ENCODE data around the gene NHERF2.

NHERF2 gene

DNA sequence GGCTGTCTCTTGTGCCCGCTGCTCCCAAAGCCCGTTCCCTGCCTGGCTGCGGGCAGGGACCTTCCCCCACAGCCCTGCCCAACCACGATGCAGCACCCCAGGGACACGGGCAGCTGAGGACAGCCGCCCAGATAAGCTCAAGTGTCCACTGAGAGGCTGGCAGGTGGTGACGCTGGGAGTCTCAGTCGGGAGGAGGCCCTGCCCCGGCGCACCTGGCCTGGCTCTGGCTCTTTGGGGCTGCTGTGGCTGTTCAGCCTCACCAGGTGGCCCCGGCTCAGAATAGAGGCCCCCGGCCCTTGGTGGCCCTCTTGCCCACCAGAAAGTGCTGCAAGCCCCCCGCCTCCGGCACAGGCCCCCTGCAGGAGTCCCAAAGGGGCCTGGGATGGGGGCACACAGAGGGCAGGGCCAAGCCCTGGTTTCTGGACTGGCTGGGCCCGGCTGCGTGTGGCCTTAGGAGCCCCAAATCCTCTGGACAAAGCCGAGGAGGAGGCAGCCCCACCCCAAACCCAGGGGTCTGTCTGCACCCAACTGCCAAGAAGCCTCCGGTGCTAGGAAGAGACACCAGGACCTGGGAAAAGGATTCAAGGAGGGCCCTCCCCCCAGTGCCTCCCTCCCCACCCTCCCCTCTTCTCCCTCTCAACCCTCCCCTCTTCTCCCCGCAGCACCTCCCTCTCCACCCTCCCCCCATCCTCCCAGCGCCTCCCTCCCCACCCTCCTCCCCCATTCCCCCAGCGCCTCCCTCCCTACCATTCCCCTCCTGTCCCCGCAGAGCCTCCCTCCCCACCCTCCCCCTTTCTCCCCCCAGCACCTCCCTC lies 15.7 kb downstream of the NHERF2 start:
- no peak for DNase-seq

DNA sequence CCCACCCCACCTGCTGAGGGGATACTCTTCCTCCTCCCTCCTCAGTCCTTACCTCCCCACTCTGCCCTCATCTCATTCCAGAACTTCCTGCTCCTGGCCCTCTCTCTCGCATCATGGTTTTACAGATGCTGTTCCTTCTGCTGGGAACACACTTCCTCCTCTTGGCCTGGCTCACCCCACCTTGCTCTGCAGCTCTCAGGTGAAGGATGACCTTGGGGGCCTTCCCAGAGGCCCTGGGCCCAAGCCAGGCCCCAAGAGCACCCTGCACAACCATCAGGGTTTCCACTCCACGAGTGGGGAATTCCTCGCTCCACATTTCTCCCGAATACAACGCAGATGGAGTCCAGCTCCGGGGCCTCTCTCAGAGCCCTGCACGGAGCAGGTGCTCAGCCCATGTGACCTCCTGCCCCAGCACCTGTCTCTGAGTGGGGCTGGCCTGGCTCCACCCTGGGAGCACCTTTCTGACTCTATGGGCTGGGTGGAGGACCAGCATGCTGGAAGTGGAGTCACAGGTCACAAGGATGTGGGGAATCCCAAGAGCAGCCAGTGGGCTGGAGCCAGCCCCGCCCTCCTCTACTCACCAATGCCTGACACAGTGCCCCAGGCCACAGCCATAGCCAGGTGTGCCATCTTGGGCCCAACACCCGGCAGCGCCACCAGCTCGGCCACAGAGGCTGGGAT lies 16.4 kb downstream of the NHERF2 start:
- DNase-seq: no peak

DNA sequence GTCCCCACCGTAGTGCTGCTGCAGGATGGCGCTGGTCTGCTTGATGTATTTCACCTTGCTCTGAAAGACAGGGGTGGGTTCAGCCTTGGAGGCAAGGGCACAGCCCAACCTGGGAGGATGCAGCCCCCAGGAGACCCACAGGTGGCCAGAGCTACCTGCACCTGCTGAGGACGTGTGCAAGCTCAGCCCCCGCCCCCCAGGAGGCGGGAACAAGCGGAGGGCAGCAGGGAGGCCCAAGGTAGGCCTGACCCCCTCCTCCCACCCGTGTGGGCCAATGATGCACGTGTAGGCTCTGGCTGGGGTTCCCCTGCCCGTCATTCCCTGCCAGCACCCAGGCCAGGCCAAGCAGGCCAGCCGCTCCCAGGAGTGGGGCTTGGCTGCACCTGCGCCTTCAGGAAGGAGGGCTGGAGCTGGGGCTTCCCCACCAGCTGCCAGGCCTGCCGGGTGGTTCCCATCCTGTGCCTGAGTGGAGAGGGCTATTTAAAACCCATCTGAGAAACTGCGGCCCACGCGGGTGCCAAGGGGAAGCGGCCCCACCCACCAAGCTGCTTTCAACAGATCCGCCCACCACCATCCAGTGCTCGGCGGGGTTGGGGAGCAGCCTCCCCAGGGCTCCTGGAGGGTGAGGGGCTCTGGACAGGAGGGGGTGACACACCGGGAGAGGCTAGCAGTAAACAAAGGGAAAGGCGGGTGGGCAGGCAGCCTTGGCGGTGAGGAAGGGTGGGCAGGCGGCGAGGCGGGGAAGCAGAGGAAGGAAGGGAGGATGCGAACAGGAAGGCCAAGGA lies 17.2 kb downstream of the NHERF2 start:
- no peak for DNase-seq

DNA sequence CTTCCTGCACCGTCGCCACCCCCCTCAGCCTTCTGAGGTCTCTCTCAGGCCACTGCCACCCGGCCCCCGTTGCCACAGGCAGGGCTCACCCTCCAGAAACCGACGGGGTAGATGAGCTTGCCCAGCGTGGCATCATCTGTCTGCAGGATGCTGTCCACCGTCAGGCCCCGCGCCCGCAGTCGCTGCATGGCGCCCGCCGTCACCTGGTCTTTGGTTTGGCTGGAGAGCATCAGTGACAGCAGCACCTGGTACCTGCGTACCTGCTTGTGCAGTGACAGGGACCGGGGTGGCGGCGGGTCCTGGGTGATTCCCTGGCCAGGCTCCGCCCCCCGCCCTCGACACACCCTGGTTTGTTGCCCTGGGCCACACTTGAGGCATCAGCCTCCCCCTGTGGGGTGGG lies 17.8 kb downstream of the NHERF2 start:
- DNase-seq: no peak

DNA sequence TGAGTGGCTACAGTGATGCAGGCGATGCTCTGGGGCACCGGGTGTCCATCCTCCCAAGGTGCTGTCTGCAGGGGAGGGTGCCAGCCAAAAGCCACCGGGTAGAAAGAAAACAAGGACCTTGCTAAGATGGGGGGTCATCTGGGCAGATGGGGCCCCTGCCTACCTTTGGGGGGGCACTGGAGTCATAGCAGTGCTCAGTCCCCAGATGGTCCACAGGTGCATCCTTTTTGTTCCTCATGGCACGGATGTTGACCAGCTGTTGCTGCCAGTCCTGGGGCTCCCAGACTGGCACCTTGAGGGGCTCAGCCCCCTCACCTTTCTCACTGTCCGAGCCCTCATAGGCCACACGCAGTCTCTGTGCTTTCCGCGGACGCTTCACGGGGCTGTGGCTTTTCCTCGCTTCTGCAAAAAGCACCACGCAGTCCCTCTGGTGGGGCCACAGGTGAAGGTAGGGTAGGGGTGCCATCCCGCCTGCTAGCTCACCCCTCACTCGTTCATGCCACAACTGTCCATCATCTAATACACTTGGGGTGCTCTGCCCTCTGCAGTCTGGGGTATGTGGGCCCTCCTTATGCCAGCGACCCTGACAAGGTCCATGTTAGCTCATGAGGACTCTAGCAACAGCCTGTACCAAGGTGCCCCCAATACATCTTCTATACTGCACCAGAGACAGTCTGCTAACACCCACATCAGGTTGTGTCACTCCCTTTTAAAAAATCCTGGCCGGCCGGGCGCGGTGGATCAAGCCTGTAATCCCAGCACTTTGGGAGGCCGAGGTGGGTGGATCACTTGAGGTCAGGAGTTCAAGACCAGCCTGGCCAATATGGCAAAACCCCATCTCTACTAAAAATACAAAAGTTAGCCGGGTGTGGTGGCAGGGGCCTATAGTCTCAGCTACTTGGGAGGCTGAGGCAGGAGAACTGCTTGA lies 19.5 kb downstream of the NHERF2 start:
- DNase-seq: no peak

DNA sequence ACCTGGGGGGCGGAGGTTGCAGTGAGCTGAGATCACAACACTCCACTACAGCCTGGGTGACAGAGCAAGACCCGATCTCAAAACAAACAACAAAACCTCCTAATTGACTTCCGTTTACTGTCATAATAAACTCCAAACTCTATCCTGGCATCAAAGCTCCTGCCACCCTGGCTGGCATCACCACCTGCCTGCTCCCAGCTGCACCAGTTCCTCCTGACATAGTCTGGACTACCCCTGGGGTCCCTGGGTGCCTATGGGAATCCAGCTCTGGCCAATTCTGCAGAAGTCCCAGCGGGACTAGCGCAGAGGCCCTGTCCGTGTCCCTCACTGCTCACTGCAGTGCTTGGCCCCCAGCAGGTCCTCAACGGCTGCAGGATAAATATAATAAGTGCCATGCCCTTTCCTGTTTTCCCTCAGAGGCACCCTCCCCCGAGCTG lies 20.2 kb downstream of the NHERF2 start:
- no peak for DNase-seq

DNA sequence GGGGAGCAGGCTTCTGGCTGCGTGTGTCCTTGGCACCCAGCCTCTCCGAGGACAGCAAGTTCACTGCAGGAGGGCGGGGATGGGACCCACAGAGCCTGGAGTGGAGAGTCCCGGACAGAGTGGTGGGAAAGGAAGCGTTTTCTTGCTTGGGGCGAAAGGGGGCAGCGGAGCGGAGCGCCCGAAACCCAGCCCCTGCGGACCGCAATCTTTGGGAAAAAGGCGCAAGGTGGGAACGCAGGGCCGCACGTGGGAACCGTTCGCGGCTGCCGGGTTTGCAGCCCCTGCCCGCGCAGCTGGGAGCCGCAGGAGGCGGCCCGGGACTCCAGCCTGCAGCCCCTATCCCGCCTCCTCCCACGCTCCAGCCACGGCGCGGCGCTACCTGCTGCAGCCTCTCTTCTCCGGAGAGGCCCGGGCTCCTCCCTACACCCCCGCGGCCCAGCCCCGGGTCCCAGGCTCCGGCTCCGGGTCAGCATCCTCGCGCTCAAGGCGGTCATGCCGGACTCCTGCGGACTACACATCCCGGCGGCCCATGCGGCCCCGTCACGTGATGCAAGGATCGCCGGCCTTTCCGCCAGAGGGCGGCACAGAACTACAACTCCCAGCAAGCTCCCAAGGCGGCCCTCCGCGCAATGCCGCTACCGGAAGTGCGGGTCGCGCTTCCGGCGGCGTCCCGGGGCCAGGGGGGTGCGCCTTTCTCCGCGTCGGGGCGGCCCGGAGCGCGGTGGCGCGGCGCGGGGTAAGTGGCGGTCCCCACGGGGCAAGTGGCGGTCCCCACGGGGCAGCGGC lies 20.8 kb downstream of the NHERF2 start, which contains the start of the genes NTHL1 and TSC2:
Gene NTHL1 (minus strand): TSS at position 505 of the 786 bp plus-strand sequence. CDS start 11 bp downstream, at position 494.
Gene TSC2 (plus strand): TSS at position 656 of the 786 bp plus-strand sequence. CDS start 631 bp downstream, outside the sequence.
- peak; percentile 87 for DNase-seq

DNA sequence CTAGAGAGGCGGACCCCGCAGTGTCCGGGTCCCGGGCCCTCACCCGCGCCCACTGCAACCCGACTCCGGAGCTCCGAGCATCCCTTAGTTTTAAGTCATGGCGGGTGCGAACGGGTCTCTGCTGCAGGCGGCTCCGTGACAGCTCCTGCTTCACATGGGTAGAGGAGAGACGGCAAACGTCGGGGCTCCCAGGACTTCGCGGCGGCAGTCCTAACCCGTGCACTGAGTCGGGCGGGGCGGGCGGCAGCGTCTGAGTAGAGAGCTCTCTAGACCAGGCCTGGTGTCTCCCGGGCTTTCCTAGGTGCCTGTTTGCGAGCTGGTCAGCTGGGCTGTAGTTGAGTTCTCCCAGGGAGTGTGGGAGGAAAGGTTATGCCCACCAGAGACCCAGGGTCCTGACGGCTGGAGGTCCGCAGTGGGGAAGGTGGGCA lies 21.4 kb downstream of the NHERF2 start:
- no peak for DNase-seq

DNA sequence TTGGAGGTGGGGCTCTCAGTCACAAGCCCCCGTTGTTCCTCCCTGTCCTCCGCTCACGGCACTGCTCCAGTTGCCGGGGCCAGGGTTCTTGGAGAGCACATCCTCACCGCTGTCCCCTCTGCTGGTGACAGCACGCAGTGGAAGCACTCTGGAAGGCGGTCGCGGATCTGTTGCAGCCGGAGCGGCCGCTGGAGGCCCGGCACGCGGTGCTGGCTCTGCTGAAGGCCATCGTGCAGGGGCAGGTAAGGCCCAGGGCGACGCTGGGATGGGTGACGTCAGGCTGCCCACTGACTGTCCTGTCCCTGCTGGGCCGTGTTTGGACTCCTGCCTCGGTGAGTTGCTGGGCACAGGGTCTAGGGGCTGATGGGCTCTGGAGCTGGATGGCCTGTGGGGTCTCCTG lies 26.5 kb downstream of the NHERF2 start:
- DNase-seq: no peak

DNA sequence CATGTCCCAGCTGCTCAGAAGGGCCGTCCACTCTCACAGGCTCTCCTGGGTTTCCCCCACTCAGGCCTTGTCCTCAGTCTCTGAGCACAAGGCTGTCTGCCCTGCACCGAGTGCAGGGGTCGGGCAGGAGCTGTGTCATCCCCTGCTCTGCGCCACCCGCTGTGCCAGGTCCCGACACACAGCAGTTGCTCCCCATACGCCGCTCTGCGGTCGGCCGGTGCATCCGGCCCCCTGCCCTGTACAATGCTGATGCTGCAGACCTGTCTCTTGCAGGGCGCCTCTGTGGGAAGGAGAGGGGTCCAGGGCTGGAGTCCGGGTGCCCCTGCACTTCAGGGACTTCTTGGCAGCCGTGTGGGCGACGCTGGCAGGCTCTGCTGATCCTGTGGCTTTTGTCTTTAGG lies 27.2 kb downstream of the NHERF2 start:
- no peak for DNase-seq

DNA sequence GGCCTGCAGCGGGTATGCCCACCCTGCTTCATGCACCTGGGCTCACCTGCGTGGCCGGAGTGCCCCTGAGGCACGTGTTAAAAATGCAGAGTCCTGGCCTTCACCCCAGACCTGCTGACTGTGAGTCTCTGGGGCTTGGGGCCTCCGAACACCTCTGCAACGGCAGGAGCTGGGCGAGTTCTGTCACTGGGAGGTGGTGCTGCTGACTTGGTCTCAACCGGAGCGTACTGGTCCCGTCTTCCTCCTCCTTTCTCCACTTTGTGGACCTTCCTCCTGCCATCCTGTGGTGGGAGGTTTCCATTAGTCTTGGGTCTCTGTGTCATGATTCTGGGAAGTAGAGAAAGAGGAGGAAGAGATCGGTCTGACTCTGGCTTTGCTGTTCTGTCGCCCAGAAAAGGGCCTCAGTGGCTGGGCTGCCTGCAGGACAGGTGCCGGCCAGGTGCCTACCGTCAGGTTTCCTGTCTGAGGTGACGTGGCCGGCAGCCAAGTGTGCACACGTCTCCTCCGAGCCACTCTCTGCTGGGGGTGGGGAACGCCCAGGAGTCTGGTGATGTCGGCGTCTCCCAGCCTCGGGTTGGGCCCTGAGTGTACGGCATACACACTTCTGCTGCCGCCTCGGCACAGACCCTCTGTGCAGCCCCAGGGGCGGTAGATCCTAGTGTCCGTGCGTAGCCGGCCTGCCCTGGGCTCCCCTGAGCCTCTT lies 28.0 kb downstream of the NHERF2 start:
- no peak for DNase-seq

DNA sequence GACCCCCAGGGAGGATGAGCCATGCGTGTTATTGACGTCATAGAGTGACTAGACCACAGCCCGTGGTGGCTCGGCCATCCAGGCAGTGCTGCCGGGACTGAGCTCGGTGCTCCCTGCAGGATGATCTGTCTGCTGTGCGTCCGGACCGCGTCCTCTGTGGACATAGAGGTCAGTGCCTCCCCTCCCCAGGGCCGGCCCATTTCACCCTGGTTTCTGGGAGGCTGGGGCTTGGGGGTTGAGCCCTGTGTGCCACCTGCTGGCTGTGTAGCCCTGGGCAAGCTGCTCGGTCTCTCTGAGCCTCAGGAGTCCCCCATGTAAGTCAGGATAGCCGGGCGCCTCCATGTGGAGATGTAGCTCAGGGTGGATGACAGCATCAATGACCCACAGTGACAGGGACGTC lies 29.4 kb downstream of the NHERF2 start:
- DNase-seq: no peak

DNA sequence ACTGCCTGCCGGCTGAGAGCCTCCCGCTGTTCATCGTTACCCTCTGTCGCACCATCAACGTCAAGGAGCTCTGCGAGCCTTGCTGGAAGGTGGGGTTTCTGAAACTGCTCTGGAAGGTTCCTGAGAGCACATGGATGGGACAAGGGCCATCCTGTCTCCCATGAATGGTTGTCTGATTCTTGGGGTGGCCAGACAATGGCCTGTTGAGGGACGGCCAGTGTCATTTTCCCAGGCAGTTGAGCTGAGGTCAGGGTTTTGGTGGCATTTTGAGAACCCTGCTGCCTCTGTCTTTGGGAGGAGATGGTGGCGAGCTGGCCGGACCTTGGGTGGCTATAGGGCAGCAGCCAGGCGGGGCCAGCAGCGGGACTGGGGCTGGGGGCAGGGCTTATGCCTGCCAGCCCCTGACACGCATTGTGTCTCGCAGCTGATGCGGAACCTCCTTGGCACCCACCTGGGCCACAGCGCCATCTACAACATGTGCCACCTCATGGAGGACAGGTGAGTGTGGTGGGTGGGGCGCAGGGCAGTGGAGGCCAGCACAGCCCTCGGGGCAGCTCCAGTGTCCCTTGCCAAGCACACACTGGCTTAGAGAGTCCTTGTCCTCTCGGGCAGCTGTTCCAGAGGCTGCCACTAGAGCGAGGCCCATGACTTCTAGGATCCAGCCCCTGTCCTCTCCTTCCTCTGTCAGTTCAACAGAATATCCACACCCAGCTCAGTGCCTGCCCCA lies 30.1 kb downstream of the NHERF2 start:
- DNase-seq: no peak

DNA sequence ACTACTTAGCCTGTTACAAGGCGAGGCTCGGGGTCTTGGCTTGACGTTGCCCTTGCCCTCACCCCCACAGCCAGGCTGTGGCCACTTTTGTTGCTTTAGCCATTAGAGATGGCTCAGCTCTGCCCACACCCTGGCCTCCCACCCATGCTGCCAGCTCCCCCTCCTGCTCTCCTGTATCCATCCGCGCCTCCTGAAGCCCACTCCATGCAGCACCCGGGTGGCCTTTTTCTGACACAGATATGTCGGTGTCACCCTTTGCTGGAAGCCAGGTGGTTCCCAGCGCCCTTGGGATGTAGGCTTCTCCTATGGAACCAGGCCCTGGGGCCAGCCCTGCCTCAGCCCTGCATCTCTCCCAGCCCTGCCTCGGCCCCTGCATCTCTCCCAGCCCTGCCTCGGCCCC lies 30.7 kb downstream of the NHERF2 start:
- DNase-seq: no peak

DNA sequence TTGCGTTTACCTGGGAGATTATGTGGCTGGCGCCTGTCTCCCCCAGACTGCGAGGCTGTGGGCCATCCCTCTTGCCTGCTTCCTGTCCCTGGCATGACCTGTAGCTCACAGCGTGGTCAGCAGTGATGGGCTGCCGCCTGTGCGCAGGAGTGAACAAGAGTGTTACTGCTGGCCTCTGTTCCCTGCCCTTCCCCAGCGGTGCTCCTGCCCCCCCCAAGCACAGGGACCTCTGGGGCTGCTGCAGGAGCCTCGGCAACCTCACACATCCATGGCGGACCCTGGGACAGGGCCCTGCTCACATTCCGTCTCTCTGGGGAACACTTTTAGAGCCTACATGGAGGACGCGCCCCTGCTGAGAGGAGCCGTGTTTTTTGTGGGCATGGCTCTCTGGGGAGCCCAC lies 31.7 kb downstream of the NHERF2 start:
- DNase-seq: no peak

DNA sequence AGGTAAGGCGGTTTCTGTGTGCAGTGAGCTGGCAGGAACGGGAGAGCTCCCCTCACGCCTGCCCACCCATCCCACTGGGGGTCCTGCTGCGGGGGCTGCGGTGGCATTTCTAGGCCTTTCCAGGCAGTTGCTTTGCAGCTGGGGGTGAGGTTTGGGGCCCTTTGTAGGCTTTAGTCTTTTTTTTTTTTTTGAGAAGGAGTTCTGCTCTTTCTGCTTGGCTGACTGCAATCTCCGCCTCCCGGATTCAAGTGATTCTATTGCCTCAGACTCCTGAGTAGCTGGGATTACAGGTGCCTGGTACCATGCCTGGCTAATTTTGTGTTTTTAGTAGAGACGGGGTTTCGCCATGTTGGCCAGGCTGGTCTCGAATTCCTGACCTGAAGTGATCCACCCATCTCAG lies 32.2 kb downstream of the NHERF2 start:
- DNase-seq: no peak

DNA sequence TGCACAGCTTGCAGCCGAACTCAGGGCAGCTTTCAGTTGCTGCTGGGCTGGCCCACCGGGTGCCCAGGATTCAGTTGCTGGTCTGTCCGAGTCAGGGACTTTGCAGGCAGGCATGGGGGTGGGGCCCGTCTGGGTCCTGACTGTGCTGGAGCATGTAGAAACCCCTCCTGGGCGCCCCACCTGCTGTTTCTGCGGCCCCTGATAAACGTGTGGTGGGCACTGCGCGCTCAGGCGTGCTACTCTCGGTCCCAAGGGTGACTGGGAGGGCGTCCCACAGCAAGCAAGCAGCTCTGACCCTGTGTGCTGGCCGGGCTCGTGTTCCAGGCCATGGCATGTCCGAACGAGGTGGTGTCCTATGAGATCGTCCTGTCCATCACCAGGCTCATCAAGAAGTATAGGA lies 33.6 kb downstream of the NHERF2 start:
- no peak for DNase-seq

DNA sequence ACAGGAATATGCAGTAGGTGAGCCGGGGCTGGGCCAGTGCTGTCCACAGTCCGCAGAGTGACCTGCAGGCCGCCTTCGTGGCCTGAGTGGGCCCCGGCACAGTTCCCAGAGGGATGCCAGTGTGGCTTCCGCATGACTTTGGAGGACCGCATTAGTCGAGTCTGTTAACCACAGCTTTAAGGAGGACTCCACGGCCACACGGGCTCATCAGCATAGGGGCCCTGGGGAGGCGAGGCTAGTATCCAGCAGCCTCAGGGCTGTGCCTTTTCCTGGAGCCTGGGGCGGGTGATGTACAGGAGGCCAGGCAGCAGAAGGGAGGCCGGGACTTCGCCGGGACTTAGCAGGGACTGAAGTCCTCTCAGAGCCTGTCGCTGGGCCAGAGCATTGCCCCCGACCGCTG lies 34.3 kb downstream of the NHERF2 start:
- no peak for DNase-seq

DNA sequence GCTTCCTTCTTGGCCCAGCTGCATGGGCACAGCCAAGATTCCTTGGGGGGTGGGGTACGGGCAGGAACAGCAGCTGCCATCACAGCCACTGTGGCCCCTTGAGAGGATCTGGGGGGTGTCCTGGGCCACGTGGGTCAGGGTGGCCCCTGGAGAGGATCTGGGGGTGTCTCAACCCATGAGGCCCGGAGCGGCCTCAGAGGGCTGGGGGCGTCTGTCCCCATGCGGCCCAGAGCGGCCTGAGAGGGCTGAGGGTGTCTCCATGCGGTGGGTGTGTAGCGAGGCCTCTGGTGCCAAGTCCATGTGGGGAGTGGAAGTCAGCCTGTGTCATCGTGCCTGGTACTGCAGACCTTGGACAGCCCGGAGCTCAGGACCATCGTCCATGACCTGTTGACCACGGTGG lies 34.8 kb downstream of the NHERF2 start:
- no peak for DNase-seq

DNA sequence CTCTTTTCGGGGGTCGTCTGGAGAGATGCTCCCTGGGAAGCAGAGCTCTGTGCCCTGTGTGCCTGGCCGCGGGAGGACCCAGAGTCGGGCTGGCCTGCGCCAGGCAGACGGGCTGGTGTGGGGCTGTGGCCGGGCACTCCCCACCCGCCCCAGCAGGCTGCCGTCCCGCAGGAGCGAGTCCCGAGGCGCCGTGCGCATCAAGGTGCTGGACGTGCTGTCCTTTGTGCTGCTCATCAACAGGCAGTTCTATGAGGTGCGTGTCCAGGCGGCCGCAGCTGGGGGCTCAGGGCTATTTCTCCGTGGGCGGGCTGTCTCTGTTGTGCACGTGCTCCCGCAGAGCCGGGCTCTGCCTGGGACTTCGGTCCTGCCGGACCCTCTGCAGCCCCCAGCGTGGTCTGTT lies 36.1 kb downstream of the NHERF2 start:
- no peak for DNase-seq
